Mucosa of descending colon (tissue), 3 donors: ENCODE data around the gene ZNF140. TPM values are rescaled to one million over a fixed set of nuclear protein-coding genes. Genes with fewer than 3 reads are reported as not detected.

Source experiments
- ATAC-seq: fragments of 200-7000 bp; cut with Tn5 transposase; one replicate; pipeline ENCODE4 v1.9.1; 2020; ENCODE audit warnings: mild to moderate bottlenecking, moderate library complexity
- DNase-seq, 3 donors: peaks; one replicate each; pipeline ENCODE4 v3.0.0-alpha.2; 2020
- H3K36me3 ChIP-seq: fragments of 200-600 bp; one replicate; pipeline ENCODE4 v1.8.0; 2021; ENCODE audit warnings: low read depth, mild to moderate bottlenecking
- H3K4me1 ChIP-seq: fragments of 200-600 bp; one replicate; pipeline ENCODE4 v1.8.0; 2021; ENCODE audit warnings: low read depth, mild to moderate bottlenecking
- H3K4me3 ChIP-seq: fragments of 200-600 bp; one replicate; pipeline ENCODE4 v1.8.0; 2021; ENCODE audit warnings: mild to moderate bottlenecking
- H3K9me3 ChIP-seq: fragments of 200-600 bp; one replicate; pipeline ENCODE4 v1.8.0; 2021; ENCODE audit warnings: mild to moderate bottlenecking
- CTCF ChIP-seq: fragments of 200-600 bp; IDR thresholded peaks from one replicate; pipeline ENCODE4 v1.8.0; 2022; ENCODE audit warnings: antibody characterized with exemption, mild to moderate bottlenecking
- intact Hi-C, 2 donors: fragments of 100-400 bp; cut with DNase I in 1 of 2; cut with micrococcal nuclease in 1 of 2; formaldehyde crosslinking; loops; one replicate each; pipeline versions ENCODE4 v1.11.0 to v1.11.1; 2022; cut with DNase I, micrococcal nuclease
- total RNA-seq, 3 donors: library from RNA; stranded (reverse); fragmentation: NEBNext Ultra II Directional in 2 of 3; extraction: Animal tissue kit (Norgen Biotek cat#: 25700) in 2 of 3; gene quantifications; one replicate each; pipeline versions ENCODE4 v1.2.1 to v1.2.4, GENCODE V29; 2021 to 2023
- donor health status: DM: no; HTN: no; CAD: no; lungs with moderate emphysema.
- donor health status: DM: no; HTN: no; CAD: no.
- donor health status: DM: no; HTN: yes; CAD: no.

Gene ZNF140
- total RNA-seq, 3 donors from 2014 or later: 10.7 to 14.1 (median 12.2) TPM

GRCh38 chr12:133058203-133059113 lies 22.3 kb upstream of the ZNF140 start:
- no peaks in the 10 kb centered on the region for H3K4me1 ChIP-seq
- peaks cover 100% of the 10 kb centered on the region for H3K9me3 ChIP-seq
- no peak for ATAC-seq
- peaks cover 7% of the 10 kb centered on the region for H3K36me3 ChIP-seq
- no peak for DNase-seq
- H3K4me3 ChIP-seq: no peak overlapping the region
- intact Hi-C loops: no loop called here
- no peak for TF ChIP-seq CTCF

- TF ChIP-seq CTCF: no peak
- intact Hi-C loops: no loop called here
- H3K4me1 ChIP-seq: no peaks in the 10 kb centered on the region
- H3K9me3 ChIP-seq: peaks cover 98% of the 10 kb centered on the region
- no peaks in the 10 kb centered on the region for H3K36me3 ChIP-seq
- DNase-seq (no peak), ATAC-seq (no peak)
- no peak overlapping the region for H3K4me3 ChIP-seq
Observed at GRCh38 chr12:133061954-133062353, 18.8 kb upstream of the ZNF140 start.

- intact Hi-C loops: no loop called here
- Histone ChIP-seq H3K9me3 (peaks cover 98% of the 10 kb centered on the region), H3K36me3 (no peaks in the 10 kb centered on the region), H3K4me1 (no peaks in the 10 kb centered on the region), H3K4me3 (no peak overlapping the region)
- ATAC-seq (no peak), DNase-seq (no peak)
- no peak for TF ChIP-seq CTCF
Observed at GRCh38 chr12:133063556-133063955, 17.2 kb upstream of the ZNF140 start.

- H3K4me3 ChIP-seq: no peak overlapping the region
- ATAC-seq: no peak
- no peak for DNase-seq
- TF ChIP-seq CTCF: no peak
- no peaks in the 10 kb centered on the region for H3K36me3 ChIP-seq
- peaks cover 97% of the 10 kb centered on the region for H3K9me3 ChIP-seq
- intact Hi-C loops: no loop called here
- no peaks in the 10 kb centered on the region for H3K4me1 ChIP-seq
Observed at GRCh38 chr12:133073836-133074235, 6.9 kb upstream of the ZNF140 start.

- intact Hi-C loops: loop anchor here in 1 of 2 donors (2.0 kb wide), 1 partner anchor 51 kb away; the partner anchor contains the start of genes ZNF10 and ZNF891
Observed at GRCh38 chr12:133080026-133080367, 726 bp upstream of the ZNF140 start.

More at GRCh38 chr12:133080026-133080367, 726 bp upstream of the ZNF140 start:
- Histone ChIP-seq H3K9me3 (peaks cover 81% of the 10 kb centered on the region), H3K4me3 (peak overlapping the region; percentile 59), H3K4me1 (no peaks in the 10 kb centered on the region), H3K36me3 (peaks cover 14% of the 10 kb centered on the region)
- ATAC-seq: peak; percentile 91
- DNase-seq: peak; percentile 97 to 99 (median 97)
- no peak for TF ChIP-seq CTCF
